ENCODE measurements around the gene DNM3.

Gene DNM3

GRCh38 chr1:172376431-172376830 lies 535.1 kb downstream of the DNM3 start:
- no peak for FAIRE-seq
- no peak for DNase-seq (ENCODE audit: insufficient read length, low spot score)

DNA sequence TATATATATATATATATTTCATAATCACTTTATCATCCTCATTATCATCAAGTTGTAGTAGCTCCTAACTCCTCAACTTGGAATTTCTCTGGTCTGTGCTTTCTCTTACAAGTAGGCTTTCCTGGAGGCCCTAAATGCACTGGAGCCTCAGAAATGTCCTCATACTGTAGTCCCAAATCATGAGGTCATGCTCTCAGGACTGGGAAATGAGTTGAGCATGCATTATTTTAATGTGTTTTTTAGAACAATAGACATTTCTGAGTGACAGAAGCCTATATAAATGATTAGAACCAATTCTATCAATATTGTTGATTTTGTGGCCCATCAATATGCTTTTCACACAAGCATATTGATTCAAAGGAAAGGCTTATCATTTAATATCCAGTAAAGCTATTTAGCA lies 536.3 kb downstream of the DNM3 start:
- DNase-seq (ENCODE audit: insufficient read length, low spot score) (no peak), FAIRE-seq (no peak)

DNA sequence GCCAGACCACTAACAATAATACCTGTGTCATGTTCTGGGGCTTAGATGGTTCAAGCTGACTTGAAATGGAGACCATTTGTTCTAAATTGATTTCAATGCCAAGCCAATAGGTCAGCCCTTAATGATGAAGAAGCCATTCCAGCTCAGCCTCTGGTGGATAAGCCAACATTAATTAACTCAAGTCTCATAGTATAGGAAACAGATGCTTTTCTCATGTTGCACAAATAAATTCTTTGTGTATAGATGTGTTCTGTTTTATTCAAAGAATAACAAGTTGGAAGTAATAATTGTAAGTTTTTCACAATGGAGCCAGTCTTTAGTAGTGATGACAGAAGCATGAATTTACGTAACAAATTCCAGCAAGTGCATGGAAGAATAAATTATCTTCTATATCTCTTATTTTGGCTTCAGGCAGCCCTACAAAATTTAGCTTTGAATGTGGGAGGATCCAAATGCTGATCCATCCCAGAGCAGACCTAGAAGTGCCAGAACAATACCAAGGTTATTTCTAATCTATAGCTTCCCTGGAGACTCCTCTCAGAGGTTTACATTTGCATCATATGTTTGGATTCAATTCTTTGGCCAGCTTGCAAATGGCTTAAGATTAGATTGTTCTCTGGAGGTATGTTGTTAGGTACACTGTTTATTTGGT lies 536.9 kb downstream of the DNM3 start:
- FAIRE-seq (no peak), DNase-seq (ENCODE audit: insufficient read length, low spot score) (no peak)

DNA sequence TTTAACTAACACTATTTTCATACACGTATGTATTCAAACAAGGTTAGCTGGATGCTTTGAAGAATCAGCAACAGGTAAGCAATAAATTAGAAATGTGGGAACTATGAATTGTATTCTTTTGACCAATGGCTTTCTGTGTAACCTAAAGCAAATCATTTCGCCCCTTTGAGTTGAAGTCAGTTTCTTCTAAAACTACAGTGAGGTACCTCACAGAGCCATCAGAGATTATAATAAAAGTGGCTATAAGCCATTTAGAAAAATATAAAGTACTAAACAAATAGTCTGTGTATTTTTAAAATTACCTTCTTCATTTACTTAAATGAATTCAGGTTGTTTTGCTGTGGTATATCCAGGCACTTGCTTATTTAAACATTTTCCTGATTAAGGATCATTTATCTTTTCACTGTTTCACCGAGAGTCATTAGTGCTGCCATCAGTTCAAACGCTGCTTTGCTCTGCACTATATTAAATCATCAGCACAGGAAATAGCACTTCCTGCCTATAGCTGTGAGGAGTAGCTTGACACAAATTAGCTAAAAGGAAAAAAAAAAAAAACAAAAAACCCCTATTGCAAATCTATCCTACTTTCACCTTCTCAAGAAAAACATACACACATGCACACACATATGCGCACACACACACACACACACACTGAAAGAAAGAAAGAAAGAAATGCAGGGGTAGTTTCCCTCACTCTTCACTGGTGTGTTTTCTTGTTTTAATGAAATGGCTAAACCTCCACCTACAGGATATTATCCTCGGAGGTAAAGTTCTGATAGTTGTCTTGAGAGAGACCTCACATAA lies 539.3 kb downstream of the DNM3 start:
- no peak for FAIRE-seq
- no peak for DNase-seq (ENCODE audit: insufficient read length, low spot score)

DNA sequence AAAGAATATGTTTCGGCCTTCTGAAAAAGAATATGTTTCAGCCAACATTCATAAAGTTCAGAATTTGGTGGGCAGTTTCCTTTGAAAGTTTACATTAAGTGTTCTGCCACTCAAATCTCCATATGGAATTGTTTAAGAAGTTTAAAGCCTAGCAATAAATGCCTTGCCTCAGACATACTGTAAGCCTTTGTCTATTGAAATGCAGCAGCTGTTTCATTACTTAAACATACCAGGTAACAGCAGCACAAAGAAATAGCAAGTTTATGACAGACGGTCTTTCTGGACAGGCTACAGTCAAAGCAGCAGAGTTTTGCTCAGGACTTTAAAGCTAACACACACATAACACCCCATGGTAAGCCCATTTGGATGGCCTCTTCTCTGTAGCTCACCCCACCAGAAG lies 540.6 kb downstream of the DNM3 start:
- DNase-seq (ENCODE audit: insufficient read length, low spot score) (no peak), FAIRE-seq (no peak)

- FAIRE-seq (no peak), DNase-seq (ENCODE audit: insufficient read length, low spot score) (no peak)
Measured at GRCh38 chr1:172382406-172382805, 541.1 kb downstream of the DNM3 start.

- FAIRE-seq: no peak
- DNase-seq (ENCODE audit: insufficient read length, low spot score): no peak
Measured at GRCh38 chr1:172382990-172383389, 541.7 kb downstream of the DNM3 start.

DNA sequence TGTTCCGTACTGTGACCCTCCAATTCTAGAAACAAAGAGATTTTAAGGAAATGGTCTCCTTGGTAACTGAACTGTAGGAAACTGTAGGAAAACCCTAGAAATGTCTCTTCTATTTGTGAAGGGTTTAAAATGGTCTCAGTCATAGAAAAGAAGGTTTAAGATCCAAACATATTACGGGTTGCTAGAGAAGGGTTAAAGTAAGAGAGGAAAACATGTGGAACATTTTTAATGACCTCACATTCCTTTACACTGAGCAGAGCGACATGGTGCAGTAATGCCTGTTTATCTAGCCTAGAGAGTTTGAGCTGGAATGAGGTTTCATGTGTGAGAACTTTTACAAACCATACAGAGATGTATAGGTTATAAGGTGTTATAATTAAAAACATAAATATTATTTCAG lies 542.2 kb downstream of the DNM3 start:
- DNase-seq (ENCODE audit: insufficient read length, low spot score): no peak
- no peak for FAIRE-seq

- DNase-seq (ENCODE audit: insufficient read length, low spot score) (no peak), FAIRE-seq (no peak)
Measured at GRCh38 chr1:172384656-172385055, 543.4 kb downstream of the DNM3 start.

DNA sequence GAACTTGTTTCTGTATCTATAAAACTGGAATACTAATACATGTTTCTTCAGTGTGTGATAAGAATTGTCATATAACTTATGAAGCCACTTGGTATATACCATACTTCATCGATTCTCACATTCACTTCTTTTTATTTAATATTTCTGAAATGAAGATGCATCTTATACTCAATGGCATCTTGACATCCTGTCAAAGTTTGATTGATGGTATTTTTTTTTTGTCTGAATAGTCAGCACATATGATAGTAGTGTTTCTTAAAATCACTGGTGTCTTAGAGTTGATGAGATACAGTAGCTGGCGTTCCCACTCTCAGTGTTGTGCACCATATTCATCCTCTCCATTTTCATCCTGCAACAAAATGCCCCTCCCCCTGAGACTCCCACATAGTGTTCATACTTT lies 544.7 kb downstream of the DNM3 start:
- DNase-seq (ENCODE audit: insufficient read length, low spot score): no peak
- FAIRE-seq: no peak

- FAIRE-seq: no peak
- DNase-seq (ENCODE audit: insufficient read length, low spot score): no peak
Measured at GRCh38 chr1:172388490-172388889, 547.2 kb downstream of the DNM3 start.

DNA sequence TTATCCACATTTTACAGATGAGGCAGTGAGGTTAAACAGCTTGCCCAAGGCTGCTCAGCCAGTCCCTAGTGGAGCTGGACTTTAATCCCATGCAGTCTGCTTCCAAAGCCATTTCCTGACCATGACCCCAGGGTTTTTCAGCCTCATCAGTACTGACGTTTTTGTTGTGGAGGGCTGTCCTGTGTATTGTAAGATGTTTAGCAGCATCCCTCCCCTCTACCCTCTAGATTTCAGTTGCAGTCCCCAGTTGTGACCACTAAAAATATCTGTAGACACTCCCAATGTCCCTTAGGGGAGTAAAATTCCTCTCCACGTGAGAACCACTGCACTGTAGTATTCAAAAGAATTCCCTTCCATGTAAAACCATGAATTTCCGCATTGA lies 549.0 kb downstream of the DNM3 start:
- FAIRE-seq (no peak), DNase-seq (ENCODE audit: insufficient read length, low spot score) (no peak)

DNA sequence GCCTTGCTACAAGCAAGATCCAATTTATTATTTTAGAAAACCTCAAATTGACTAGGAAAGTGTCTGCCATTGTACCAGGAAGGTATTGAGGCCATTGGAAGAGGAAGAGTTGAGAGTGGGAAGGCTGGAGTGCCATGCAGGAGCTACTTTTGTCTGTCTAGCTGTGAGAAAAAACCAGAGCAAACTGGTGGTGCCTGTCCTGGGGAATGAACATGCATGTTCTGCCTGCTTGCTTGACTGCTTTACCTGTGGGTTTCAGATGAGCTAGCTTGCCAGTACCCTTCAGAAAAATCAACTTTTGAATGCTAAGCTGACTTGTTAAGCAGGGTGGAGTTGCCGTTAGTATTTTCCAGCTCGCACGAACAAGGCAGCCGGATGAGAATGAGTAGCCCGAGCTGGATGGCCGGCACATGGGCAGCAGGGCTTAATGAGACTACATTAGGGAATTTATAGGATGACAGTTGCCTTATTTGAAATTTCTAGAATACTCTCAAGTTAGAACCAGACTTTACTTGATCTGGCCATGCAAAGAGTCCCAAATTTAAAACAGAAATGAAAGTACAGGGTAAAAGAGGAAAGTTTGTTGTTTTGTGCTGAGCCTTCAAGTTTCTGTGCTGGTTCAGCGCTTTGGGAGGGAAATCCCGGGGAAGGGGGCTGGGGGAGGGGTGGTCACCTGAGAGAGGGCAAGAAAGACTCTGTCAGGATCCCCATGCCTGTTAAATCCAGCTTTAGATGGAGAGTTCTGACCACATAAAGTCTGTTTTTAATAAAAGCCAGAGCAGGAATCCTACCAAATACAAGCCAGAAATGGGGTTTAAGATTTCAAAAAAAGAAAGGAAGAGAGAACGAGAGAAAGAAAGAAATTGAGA lies 549.6 kb downstream of the DNM3 start:
- FAIRE-seq (peak; percentile 28), DNase-seq (ENCODE audit: insufficient read length, low spot score) (no peak)

GRCh38 chr1:172391976-172392375 lies 550.7 kb downstream of the DNM3 start:
- FAIRE-seq (no peak), DNase-seq (ENCODE audit: insufficient read length, low spot score) (no peak)

DNA sequence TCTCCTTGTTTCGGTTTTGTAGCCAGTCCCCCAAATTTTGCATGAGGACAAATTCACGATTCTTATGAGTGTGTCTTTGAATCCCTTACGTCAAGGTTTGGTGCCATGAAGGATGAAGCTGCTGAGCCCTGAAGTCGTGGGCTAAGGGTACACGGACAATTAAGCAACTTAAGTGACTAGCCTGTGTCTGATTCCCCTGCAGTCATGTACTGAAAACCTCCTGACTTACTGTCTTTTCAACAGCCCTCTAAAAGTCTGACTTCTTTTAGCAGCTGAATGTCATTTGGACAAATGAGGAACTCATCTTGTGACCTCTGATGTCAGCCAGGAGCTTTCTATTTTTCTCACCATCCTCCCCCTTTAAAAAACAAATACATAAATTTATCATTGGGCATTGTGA lies 552.1 kb downstream of the DNM3 start:
- FAIRE-seq: no peak
- DNase-seq (ENCODE audit: insufficient read length, low spot score): no peak

DNA sequence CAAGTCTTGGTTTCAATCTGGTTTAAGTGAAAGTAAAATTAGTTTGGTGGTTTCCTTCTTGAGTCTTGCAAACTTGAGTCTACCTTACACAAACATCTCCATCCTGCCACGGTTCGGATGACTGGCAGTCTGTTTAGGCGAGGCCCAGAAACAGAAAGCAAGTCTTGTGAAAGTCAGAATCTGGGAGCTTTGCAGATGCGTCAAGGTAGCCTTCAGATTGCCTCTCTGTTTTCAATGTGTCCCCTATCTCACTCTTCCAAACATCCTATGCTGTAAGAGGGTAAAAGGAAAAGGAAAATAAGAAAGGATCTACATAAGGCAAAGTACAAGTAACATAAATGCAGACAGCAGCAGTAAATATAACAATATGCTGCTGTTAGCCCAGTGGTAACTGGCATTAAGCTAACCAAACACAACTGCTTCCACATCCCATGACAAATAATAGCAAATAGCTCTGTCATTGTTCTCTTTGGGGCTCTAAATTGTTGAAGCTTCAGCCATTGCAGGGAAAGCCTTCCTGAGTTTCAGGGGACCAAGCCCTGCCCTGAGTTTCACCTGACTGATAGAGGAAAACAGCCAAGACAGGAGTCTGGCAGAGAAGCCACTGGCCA lies 552.9 kb downstream of the DNM3 start:
- DNase-seq (ENCODE audit: insufficient read length, low spot score): no peak
- no peak for FAIRE-seq

GRCh38 chr1:172394811-172395210 lies 553.5 kb downstream of the DNM3 start:
- DNase-seq (ENCODE audit: insufficient read length, low spot score) (no peak), FAIRE-seq (no peak)

DNA sequence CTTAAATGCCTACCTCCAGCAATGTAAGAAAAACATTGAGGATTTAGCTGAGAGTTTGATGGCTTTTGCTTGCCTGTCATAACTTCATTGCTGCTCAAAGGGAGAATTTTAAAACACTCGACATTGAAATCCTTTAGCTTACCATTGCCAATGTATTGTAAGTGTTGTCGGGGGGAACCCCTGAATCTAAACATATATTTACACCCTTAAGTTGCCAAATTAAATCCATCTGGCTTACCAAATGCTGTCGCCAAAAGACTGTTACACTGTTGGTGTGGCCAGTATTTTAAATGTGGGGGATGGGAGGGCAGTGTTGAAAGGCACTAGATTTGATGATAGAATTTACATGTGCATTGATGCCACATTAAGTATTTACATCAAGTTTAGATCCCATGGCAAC lies 554.3 kb downstream of the DNM3 start:
- FAIRE-seq (no peak), DNase-seq (ENCODE audit: insufficient read length, low spot score) (no peak)

DNA sequence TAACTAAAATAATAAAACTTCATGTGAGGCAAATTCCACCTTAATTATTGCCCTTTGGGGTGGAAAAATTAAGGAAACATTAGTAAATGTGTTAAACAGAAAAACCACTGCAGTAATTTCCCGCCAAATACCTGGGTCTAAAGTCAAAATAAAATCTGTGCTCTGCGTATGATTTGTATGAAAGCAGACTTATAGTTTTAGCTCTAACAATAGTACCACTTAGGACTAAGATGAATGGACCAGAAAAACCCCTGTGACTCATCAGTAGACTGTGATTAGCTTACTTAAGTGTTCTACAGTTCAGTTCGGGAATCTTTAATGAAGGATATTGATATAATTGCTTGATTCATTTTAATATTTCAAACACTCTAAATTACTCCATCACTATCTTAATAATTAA lies 555.9 kb downstream of the DNM3 start:
- no peak for DNase-seq (ENCODE audit: insufficient read length, low spot score)
- no peak for FAIRE-seq

DNA sequence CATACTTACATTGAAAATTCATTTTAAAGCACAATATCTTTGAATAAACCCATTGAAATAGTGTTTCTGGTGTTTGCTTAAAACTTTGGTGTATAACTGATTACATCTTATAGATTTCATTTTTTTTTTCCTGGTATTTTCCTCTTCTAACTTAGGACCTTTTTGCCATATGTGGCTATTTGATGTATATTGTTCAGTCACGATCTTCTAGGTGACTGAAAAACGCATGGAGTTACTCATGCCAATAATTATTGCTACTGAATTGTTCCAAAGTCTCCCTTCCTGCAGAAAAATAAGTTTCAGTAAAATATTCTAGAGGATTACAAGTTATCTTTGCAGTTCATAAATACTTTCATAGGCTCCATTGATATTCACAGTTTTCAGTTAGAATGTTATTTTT lies 556.3 kb downstream of the DNM3 start:
- FAIRE-seq (no peak), DNase-seq (ENCODE audit: insufficient read length, low spot score) (no peak)

- no peak for DNase-seq (ENCODE audit: insufficient read length, low spot score)
- FAIRE-seq: no peak
Measured at GRCh38 chr1:172398193-172398592, 556.9 kb downstream of the DNM3 start.
